ENCODE data around the gene TANC1. TPM values are rescaled to one million over a fixed set of nuclear protein-coding genes. Genes with fewer than 3 reads are reported as not detected.

TANC1 gene
- total RNA-seq, 8 experiments from 2014 or later: 2.8 to 47.3 (median 6.9) TPM

GRCh38 chr2:158966312-158966711, 2.1 kb upstream of the TANC1 start:
- ATAC-seq (replicated peaks in 6 of 8): no peak
- no peak overlapping the region for H3K27ac ChIP-seq
- H3K4me3 ChIP-seq: no peak overlapping the region
- in situ Hi-C loops (cut with MboI; ENCODE audit: low pct_unique_long_range_greater_than_20kb in 2 of 9, low sequenced_read_pairs in 9 of 9, unreplicated experiment in 9 of 9): no loop called here
- 67 to 100% (median 83%) methylated on average over 1 of the region's 1 CpG for WGBS, 10 experiments
- H3K4me1 ChIP-seq (replicated peaks in 1 of 2): peaks cover 5% of the 10 kb centered on the region in 2 donors

DNA sequence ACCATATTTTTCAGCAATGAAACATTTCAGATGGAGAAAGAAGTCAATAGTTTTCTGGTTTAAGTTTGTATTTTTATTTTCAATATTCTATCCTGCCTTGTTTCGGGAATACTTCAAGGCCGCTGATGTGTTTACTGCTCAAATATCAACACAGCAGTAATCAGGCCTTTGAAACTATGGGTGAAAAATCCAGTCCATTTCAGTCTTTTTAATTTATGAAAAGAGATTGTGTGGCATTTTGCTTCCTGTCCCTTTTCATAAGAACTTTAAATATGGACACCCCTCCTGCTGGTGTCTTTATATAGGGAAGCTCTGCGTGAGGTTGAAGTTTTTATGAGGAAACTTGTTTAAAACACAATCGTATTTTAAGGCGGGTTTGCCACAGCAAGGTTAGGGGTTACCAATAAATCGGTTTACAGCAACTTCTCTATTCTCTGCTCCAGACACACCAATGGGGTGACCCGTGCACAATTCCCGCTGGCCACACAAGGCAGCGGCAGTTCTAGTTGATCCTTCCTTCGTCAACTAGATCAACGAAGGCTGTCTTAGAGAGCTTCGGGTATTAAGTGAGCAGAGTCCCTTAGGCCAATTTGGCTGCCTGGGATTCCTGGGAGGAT, 1.2 kb upstream of the TANC1 start:
- H3K27ac ChIP-seq: no peak overlapping the region
- peak overlapping the region; percentile 54 to 96 (median 60) for H3K4me3 ChIP-seq
- peak in 5 of 8 experiments; percentile 1 to 19 (median 9) for ATAC-seq (replicated peaks in 6 of 8)
- in situ Hi-C loops (cut with MboI; ENCODE audit: low pct_unique_long_range_greater_than_20kb in 2 of 9, low sequenced_read_pairs in 9 of 9, unreplicated experiment in 9 of 9): no loop called here
- H3K4me1 ChIP-seq (replicated peaks in 1 of 2): peaks cover 5% of the 10 kb centered on the region in 2 donors
- WGBS, 10 experiments: 6 to 100% (median 45%) methylated on average over 1 to 8 of the region's 12 CpGs

DNA sequence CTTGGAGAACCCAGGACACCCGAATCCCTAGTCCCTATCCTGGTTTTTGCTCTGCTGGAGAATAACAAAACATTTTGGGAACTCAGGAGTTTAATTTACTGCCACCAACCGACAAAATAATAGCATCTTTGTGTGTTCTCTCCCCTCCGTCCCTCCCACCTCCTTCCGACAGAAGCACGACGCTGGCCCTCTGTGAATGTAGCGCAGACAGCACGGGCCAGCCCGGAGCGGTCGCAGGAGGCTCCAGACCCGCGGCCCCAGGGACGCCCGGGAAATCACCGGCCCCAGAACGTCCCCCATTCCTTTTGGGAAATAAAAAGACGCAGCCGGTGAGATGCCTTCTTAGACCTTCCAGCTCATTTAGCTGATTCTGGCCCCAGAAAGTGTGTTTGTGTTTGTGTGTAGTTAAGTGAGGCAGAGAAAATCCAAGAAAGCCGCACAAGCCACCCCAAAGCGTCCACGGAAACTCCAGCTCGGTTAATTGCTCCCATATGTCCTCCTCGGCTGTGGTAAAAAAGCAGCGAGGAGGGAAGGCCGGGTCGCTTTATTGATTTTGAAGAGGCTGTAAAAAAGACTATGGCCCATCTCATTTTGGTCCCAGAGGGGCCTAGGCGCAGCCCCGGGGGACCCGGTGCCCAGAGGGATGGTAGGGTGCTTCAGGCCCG, 577 bp upstream of the TANC1 start:
- in situ Hi-C loops (cut with MboI; ENCODE audit: low pct_unique_long_range_greater_than_20kb in 2 of 9, low sequenced_read_pairs in 9 of 9, unreplicated experiment in 9 of 9): no loop called here
- 0 to 4% (median 0%) methylated on average over 4 to 22 of the region's 31 CpGs; no CpG with 5 or more reads in 4 of the 10 experiments for WGBS, 10 experiments
- ATAC-seq (replicated peaks in 6 of 8): peak; percentile 24 to 64 (median 51)
- Histone ChIP-seq H3K27ac (no peak overlapping the region), H3K4me1 (replicated peaks in 1 of 2) (peaks cover 5% of the 10 kb centered on the region in 2 donors), H3K4me3 (peak overlapping the region; percentile 54 to 96 (median 60))

- no peak overlapping the region for H3K27ac ChIP-seq
- in situ Hi-C loops (cut with MboI; ENCODE audit: low pct_unique_long_range_greater_than_20kb in 2 of 9, low sequenced_read_pairs in 9 of 9, unreplicated experiment in 9 of 9): no loop called here
- peak overlapping the region; percentile 54 to 96 (median 60) for H3K4me3 ChIP-seq
- ATAC-seq (replicated peaks in 6 of 8): peak in 6 of 8 experiments; percentile 1 to 3 (median 2)
- peaks cover 5 to 8% of the 10 kb centered on the region in 2 donors for H3K4me1 ChIP-seq (replicated peaks in 1 of 2)
- WGBS, 10 experiments: 0% methylated on average over 1 to 5 of the region's 36 CpGs; no CpG with 5 or more reads in 8 of the 10 experiments
These were observed 798 bp downstream of the TANC1 start for GRCh38 chr2:158969162-158969714.

DNA sequence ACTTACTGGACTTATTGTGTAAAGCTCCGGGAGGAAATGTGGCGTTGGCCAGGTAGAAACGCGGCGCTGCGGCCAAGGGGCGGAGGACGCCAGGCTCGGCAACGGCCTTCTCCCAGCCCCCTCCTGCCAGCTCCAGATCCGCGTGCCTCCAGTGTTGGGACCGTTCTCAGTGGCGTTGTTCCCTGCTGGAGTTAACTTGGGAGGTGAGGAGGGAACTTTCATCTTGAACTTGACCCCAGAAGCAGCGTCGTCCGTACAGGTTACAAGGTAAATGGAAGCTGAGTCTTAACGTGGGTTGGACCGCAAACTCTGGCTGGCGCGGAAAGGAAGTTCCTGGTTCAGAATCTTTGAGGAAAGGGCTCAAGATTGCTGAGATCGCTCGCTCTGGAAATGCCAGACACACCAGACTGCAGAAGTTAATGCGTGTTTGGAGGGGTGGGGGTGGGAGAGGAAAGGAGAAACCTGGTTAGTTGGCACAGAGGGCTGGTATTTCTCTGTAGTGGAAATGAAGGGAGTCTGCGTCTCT, 1.3 kb downstream of the TANC1 start:
- Histone ChIP-seq H3K4me3 (peak overlapping the region; percentile 54 to 96 (median 60)), H3K27ac (no peak overlapping the region), H3K4me1 (replicated peaks in 1 of 2) (peaks cover 5 to 8% of the 10 kb centered on the region in 2 donors)
- 0 to 20% (median 0%) methylated on average over 2 to 15 of the region's 25 CpGs; no CpG with 5 or more reads in 2 of the 10 experiments for WGBS, 10 experiments
- in situ Hi-C loops (cut with MboI; ENCODE audit: low pct_unique_long_range_greater_than_20kb in 2 of 9, low sequenced_read_pairs in 9 of 9, unreplicated experiment in 9 of 9): no loop called here
- peak in 6 of 8 experiments; percentile 1 to 16 (median 3) for ATAC-seq (replicated peaks in 6 of 8)

DNA sequence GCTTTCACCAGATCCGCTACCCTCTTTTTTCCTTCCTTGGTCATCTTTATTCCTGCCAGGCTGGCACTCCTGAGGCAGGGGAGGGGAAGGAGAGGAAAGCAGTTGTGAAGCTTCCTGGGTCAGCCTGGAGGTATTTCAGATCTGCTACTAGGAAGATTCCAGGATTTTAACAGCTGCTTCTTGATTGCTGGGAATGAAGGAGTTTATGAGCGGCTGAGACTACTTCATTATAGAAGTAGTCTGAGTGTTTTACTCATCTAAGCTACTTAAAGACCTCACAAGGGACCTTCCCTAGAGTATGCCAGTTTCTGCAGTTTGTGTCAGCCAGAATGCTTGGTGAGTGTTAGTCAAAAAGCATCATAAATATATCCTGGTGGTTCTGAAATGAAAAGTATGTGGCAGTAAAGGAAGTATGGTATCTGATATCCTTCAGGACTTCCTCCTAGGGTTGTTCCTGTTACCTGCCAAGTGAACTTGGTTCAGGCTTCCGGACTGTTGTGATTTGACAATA, 1.9 kb downstream of the TANC1 start:
- no peak overlapping the region for H3K27ac ChIP-seq
- in situ Hi-C loops (cut with MboI; ENCODE audit: low pct_unique_long_range_greater_than_20kb in 2 of 9, low sequenced_read_pairs in 9 of 9, unreplicated experiment in 9 of 9): no loop called here
- 30 to 62% (median 59%) methylated on average over 1 to 3 of the region's 3 CpGs; no CpG with 5 or more reads in 4 of the 10 experiments for WGBS, 10 experiments
- peaks cover 5 to 8% of the 10 kb centered on the region in 2 donors for H3K4me1 ChIP-seq (replicated peaks in 1 of 2)
- no peak for ATAC-seq (replicated peaks in 6 of 8)
- H3K4me3 ChIP-seq: peak overlapping the region; percentile 54 to 96 (median 60)

- ATAC-seq (replicated peaks in 6 of 8): peak in 1 of 8 experiments; percentile 33
- Histone ChIP-seq H3K27ac (no peak overlapping the region), H3K4me1 (replicated peaks in 1 of 2) (peaks cover 5 to 8% of the 10 kb centered on the region in 2 donors), H3K4me3 (no peak overlapping the region)
- 18 to 83% (median 69%) methylated on average over 1 to 5 of the region's 8 CpGs; no CpG with 5 or more reads in 1 of the 10 experiments for WGBS, 10 experiments
- in situ Hi-C loops (cut with MboI; ENCODE audit: low pct_unique_long_range_greater_than_20kb in 2 of 9, low sequenced_read_pairs in 9 of 9, unreplicated experiment in 9 of 9): no loop called here
These were observed 4.9 kb downstream of the TANC1 start for GRCh38 chr2:158973116-158973956.

DNA sequence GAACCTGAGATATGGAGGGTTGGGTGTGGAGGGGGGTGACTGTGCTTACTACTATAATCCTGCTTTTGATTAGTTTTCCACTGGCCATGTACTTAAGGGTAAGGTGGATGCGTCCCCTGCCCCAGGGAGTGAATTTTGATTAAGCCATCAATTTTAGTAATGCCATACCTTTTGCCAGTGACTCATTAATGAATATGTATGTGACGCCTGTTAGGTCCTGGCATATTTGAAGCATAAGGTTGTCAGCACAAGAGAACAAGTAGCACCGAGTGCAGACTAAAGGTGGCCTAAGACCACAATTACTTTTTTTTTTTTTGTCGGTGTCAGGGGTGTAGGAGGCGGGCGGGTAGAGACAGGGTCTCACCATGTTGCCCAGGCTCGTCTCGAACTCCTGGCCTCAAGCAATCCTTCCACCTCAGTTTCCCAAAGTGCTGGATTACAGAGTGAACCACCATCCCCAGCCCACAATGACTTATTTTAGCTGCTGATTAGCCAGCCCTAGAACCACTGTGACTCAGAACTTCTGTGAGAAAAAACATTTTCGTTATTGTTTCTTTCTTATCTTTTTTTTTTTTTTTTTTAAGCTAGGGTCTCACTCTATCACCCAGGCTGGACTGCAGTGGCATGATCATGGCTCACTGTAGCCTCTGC, 7.0 kb downstream of the TANC1 start:
- H3K4me1 ChIP-seq (replicated peaks in 1 of 2): peaks cover 1 to 4% of the 10 kb centered on the region in 2 donors
- in situ Hi-C loops (cut with MboI; ENCODE audit: low pct_unique_long_range_greater_than_20kb in 2 of 9, low sequenced_read_pairs in 9 of 9, unreplicated experiment in 9 of 9): no loop called here
- WGBS, 10 experiments: 43 to 97% (median 93%) methylated on average over 1 to 9 of the region's 9 CpGs
- no peak overlapping the region for H3K27ac ChIP-seq
- H3K4me3 ChIP-seq: no peak overlapping the region
- peak in 3 of 8 experiments; percentile 13 to 38 (median 34) for ATAC-seq (replicated peaks in 6 of 8)

DNA sequence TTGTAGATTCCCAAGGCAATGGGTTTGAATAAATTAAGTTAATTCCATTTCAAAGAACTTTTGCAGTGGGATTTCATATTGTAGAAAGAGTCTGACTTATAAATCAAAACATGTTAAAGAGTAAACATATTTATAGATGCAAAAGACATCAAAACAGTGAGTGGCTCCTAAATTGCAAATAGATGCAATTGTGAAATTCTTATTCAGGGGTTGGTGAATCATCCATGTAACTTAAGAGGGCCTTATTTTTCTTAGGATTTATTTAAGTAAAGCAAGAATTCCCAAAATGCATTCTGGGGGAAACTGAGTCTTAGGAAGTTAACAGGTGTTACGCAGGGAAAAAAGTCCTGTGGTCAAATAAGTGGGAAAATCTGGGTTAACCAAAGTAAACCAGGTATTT, 11.3 kb downstream of the TANC1 start:
- Histone ChIP-seq H3K4me3 (no peak overlapping the region), H3K4me1 (replicated peaks in 1 of 2) (peaks cover 0 to 2% of the 10 kb centered on the region in 2 donors), H3K27ac (no peak overlapping the region)
- 88 to 100% (median 100%) methylated on average over 1 of the region's 1 CpG; no CpG with 5 or more reads in 2 of the 10 experiments for WGBS, 10 experiments
- peak in 2 of 8 experiments; percentile 49 to 69 for ATAC-seq (replicated peaks in 6 of 8)
- in situ Hi-C loops (cut with MboI; ENCODE audit: low pct_unique_long_range_greater_than_20kb in 2 of 9, low sequenced_read_pairs in 9 of 9, unreplicated experiment in 9 of 9): no loop called here

DNA sequence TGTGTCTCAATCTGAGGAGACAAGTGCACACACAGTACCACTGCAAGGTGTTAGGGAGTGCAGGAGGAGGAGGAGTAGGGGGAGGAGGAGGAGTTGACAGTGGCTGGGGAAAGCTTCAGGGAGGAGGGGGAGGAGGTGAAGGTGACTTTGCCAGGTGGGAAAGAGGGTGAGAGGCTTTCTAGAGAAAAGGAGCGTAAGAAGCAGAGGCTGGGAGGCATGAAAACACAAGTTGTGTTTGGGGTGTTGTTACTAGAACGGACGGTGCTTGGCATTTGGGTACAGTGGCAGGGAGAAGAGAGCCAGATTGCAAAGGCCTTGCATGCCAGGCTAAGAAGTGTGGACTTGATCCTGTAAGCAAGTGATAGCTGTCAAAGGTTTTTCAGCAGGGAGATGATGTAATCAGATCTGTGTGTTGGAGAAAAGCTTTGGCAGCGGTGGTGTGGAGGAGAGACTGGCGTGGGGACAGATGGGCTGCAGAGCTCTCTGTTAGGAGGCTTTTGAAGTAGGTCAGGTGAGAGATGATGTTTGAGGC, 16.2 kb downstream of the TANC1 start:
- Histone ChIP-seq H3K4me1 (replicated peaks in 1 of 2) (peaks cover 0 to 3% of the 10 kb centered on the region in 2 donors), H3K27ac (no peak overlapping the region), H3K4me3 (no peak overlapping the region)
- in situ Hi-C loops (cut with MboI; ENCODE audit: low pct_unique_long_range_greater_than_20kb in 2 of 9, low sequenced_read_pairs in 9 of 9, unreplicated experiment in 9 of 9): no loop called here
- WGBS, 10 experiments: 40 to 100% (median 76%) methylated on average over 1 to 4 of the region's 5 CpGs; no CpG with 5 or more reads in 4 of the 10 experiments
- ATAC-seq (replicated peaks in 6 of 8): peak in 4 of 8 experiments; percentile 30 to 55 (median 39)

GRCh38 chr2:158988501-158988900, 20.1 kb downstream of the TANC1 start:
- Histone ChIP-seq H3K4me3 (no peak overlapping the region), H3K27ac (no peak overlapping the region), H3K4me1 (replicated peaks in 1 of 2) (peaks cover 0 to 3% of the 10 kb centered on the region in 2 donors)
- ATAC-seq (replicated peaks in 6 of 8): no peak
- in situ Hi-C loops (cut with MboI; ENCODE audit: low pct_unique_long_range_greater_than_20kb in 2 of 9, low sequenced_read_pairs in 9 of 9, unreplicated experiment in 9 of 9): no loop called here
- WGBS, 10 experiments: 14 to 100% (median 66%) methylated on average over 1 to 5 of the region's 5 CpGs; no CpG with 5 or more reads in 2 of the 10 experiments
